HG02973 (cell line): ENCODE measurements around the gene AIP.
"Not testable (repeated sequence)": the region's sequence is repeated elsewhere in the genome, so short reads cannot be mapped to it uniquely, and the experiment has no call there.

ENCODE experiments used
- ATAC-seq: cut with Tn5 transposase; IDR thresholded peaks from one replicate; pipeline ENCODE4 v1.9.1; 2021; ENCODE audit warnings: moderate library complexity; ENCODE audit not compliant: unreplicated experiment

AIP gene

DNA sequence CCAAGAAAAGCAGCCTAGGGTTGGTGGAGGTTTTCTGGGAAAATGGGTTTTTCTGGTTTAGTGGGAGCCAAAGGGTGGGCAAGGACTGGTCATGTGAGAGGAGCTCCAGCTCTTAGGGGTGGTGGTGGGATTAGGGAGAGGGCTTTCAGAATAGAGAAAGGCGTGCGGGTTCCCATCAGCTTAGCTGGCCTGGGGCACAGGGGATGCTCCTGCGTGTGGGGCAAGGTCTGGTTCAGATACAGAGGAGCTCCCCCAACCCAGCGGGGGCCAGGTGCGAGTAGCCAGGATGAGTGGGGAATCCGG lies 14.4 kb upstream of the AIP start:
- peak; percentile 2 for ATAC-seq

DNA sequence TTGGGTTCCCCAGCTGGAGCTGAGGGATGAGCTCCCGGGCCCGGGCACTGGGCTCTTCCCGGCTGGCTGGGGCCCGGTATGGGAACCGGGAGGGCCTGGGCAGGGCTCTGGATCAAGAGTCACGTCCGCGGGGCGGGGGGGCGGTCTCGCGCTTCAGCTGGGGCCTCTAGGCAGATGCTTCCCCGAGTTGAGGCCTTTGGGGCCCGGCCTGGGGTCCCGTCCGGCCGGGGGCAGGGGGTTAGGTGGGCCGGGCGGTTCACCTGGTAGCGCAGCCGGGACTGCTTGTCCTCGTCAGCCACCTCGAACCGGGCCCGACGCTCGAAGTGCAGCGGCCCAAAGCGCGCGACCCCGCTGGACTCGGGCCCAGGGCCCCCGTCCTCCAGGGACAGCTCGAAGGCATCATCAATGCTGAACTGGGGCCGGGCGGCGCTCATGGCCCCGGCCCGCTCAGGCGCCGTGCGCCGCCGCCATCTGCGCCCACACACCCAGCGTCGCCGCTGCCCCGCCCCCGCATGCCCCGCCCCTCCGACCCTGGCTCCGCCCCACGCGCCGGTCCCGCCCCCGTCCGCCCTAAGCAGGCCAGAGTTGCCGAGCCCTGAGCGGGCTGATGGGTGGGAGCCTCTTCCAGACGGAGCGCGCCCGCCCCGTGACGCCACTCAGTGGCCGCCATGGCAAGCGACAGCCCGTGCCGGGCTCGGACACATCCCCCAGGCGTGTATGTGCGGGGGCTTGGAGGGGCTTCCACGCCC lies 13.9 kb upstream of the AIP start, which contains the start of gene TMEM134:
TSS of gene TMEM134 (minus strand) at position 493 of the 749 bp plus-strand sequence. CDS start at position 434, 59 bp downstream.
- peak; percentile 60 for ATAC-seq

DNA sequence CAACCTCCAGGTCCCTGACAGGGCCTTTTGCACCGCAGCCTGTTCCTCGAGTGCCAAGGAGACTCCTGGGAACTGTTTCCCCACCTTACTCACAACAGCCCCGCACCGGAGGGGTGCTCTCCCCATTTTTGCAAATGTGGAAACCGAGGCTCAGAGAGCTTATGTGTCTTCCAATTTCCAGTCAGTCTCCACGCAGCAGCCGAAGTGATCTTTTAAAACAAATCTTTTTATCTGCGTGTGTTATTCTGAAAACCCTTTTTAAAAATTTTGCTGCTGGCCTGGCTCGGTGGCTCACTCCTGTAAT lies 13.4 kb upstream of the AIP start:
- ATAC-seq = no peak

DNA sequence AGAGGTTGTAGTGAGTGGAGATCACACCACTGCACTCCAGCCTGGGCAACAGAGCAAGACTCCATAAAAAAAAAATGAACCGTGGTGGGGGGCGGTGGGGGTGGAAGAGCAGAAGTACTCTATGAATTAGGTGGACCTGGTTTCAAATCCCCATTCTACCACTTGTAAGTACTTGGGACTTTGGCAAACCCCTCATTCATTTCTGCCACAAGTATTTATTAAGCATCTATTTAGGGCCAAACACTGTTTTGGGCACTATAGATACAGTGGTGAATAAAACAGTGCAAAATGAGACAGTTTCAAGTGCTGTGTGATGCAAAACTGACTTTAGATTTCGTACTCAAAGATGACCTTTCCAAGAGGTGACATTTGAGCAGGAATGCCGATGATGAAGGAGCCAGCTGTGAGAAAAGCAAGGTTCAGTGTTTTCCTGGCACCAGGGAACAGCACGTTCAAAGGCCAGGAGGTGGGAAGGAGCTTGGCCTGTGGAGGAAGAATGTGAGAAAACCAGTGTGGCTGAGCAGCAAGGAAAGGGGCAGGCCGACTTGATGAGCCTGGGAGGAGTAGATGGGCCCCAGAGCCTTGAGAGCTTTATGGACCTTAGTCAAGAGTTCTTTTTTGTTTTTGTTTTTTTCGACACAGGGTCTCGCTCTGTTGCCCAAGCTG lies 12.4 kb upstream of the AIP start:
- no peak for ATAC-seq

DNA sequence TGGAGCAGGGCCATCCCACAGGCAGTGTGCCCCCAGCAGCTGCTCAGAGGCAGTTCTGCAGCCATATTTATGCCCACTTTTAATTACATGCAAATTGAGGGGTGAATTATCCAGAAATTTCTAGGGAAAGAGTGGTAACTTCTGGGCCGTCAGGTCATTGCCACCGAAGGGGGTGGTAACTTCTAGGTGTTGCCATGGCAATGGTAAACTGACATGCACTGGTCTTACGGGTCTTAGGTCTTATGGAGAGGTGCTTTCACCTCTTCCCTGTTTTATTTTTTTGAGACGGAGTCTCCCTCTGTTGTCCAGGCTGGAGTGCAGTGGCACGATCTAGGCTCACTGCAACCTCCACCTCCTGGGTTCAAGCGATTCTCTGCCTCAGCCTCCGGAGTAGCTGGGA lies 9.9 kb upstream of the AIP start:
- no peak for ATAC-seq

DNA sequence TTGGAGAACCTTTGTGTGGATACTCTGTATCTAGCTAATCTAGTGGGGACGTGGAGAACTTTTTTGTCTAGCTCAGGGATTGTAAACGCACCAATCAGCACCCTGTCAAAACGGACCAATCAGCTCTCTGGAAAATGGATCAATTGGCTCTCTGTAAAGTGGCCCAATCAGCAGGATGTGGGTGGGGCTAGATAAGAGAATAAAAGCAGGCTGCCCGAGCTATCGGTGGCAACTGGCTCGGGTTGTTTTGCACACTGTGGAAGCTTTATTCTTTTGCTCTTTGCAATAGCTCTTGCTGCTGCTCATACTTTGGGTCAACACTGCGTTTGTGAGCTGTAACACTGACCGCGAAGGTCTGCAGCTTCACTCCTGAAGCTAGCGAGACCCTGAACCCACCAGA lies 6.1 kb upstream of the AIP start:
- not testable (repeated sequence) for ATAC-seq

DNA sequence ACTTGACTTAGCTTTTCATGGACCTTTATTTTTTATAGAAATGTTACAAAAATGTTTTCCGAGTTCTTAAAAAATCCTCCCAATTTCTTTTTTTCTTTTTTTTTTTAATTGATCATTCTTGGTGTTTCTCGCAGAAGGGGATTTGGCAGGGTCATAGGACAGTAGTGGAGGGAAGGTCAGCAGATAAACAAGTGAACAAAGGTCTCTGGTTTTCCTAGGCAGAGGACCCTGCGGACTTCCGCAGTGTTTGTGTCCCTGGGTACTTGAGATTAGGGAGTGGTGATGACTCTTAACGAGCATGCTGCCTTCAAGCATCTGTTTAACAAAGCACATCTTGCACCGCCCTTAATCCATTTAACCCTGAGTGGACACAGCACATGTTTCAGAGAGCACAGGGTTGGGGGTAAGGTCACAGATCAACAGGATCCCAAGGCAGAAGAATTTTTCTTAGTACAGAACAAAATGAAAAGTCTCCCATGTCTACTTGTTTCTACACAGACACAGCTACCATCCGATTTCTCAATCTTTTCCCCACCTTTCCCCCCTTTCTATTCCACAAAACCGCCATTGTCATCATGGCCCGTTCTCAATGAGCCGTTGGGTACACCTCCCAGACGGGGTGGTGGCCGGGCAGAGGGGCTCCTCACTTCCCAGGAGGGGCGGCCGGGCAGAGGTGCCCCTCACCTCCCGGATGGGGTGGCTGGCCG lies 5.3 kb upstream of the AIP start:
- not testable (repeated sequence) for ATAC-seq

DNA sequence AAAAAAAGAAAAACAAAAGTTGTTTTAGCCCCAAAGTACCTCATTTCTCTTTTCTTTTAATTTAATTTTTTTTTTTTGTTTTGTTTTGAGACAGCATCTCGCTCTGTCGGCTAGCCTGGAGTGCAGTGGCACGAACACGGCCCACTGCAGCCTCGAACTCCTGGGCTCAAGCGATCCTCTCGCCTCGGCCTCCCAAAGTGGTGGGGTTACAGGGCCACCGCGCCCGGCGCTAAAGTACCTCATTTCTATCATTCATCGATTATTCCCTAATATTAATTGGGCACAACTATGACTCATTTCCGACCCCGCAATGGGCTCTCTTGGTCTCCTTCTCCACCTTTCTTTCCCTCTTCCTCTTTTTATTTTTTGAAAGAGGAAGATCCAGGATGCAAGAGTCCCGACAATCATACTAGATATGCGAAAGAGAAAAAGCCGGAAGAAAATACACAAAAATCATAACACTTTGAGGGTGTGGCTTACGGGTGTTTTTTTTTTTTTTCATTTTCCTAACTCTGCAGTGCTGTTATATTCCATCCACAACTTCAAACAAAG lies 475 bp upstream of the AIP start:
- no peak for ATAC-seq

DNA sequence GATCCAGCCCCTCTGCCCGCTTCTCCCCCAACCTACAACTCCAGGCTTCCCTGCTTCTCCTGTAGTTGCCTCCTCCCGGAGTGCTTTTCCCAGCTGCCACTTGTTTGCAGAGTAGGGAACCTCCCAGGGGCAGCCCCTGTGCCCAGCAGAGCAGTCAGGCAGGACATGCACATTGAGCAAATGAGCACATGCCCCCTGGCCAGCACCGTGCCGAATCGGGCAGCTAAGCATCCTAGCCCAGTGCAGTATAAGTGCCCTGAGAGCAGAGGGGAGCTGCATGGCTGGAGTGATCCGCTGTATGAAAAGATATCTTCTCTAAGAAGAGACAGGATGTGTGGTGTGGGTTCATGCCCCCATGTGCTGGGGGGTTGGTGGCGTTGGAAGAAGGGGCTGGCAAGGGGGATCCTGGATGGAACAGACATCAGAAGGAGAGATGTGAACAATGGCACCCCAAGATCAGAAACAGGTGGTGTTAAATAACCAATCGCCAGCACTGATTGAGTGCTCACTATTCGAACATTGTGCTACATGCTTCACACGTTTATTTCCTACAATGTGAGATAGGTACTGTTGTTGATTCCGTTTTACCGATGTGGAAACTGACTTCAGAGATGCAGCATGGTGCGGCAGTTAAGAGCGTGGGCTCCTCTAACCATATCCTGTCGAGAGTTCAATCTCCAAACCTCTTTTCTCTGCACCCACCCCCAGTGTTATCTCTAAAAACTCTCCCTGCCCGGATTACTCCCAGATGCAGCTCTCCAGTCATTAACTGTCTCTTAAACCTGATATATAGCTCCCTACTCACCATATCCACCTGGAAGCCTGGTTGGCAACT lies 1.2 kb downstream of the AIP start:
- no peak for ATAC-seq

DNA sequence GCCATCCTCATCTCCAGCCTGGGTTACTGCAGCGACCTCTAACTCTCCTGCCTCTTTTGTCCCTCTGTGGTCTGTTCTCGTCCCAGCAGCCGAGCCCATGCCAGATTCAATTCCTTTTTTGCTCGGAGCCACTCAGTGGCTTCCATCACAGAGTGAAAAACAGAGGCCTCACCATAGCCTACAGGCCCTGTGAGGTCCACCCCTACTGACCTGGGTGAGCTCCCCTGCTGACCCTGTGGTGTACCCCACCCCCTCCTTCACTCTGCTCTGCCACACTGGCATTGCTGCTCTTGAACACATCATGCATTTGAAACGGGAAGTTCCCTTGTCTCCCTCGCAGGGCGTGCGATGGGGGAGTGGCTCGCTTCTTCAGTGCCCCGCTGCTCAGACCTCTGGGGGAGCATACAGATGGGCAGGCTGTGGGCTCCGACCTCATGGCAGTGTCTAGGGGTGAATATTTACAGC lies 2.1 kb downstream of the AIP start:
- no peak for ATAC-seq

DNA sequence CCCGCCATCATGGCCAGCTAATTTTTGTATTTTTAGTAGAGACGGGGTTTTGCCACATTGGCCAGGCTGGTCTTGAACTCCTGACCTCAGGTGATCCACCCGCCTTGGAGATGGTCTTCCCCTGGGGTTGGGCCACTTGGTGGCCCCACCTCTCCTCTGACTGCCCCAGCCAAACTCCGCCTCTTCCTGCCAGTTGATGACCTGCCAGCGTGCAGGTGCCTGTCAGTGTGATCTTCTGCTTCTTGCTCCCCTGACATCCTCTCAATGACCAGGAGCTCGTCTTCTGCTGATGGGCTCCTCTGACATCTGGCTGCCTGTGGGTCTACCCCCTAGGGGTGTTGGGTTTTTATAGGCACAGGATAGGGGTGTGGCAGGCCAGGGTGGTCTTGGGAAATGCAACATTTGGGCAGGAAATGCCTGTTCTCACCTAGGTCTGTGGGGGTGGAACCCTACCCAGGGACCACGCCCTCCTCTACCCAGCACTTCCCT lies 3.1 kb downstream of the AIP start:
- ATAC-seq = not testable (repeated sequence)

DNA sequence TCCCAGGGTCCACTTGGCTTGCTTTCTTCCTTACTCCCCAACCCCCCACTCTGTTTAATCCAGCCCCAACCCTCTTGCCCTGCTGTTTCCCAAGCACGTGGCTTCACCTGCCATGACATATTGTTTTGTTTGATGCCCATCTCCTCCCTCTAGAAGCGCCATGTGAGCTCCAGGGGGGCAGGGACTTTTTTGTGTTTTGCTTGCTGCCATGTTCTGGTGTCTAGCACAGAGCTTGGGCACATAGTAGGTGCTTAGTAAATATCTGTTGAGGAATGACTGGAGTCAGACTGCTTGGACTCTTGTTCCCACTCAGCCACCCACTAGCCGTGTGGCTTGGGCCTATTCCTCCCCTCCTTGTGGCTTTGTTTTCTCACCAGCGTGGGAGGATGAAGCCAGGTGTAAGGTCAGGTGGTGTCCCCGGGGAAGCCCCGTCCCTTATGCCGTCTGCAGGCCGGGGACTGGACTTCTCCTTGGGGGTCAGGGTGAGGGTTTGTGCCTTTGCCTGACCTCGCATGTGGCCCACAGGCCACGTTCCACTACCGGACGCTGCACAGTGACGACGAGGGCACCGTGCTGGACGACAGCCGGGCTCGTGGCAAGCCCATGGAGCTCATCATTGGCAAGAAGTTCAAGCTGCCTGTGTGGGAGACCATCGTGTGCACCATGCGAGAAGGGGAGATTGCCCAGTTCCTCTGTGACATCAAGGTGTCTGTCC lies 3.8 kb downstream of the AIP start:
- ATAC-seq = peak; percentile 18

DNA sequence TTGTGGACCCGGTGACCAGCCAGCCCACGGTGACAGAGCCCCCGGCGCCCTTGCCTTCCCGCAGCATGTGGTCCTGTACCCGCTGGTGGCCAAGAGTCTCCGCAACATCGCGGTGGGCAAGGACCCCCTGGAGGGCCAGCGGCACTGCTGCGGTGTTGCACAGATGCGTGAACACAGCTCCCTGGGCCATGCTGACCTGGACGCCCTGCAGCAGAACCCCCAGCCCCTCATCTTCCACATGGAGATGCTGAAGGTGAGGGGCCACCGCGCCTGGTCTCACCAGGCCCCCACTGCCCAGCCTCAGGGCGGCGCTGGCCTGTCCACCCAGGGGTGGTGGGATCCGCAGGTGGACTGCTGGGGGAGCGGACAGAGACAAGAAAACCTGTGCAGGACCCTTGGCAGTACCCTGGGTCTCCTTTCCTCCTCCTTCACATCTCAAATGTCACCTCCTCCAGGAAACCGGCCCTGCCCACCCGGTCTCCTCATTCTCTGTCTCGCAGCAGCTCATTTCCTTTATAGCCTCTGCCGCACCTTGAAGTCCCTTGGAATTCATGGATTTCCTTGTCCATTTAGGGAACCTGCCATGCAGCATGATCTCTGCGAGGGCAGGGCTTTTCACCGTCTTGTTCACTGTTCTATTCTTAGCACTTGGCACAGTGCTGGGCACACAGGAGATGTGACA lies 6.5 kb downstream of the AIP start:
- ATAC-seq = no peak

DNA sequence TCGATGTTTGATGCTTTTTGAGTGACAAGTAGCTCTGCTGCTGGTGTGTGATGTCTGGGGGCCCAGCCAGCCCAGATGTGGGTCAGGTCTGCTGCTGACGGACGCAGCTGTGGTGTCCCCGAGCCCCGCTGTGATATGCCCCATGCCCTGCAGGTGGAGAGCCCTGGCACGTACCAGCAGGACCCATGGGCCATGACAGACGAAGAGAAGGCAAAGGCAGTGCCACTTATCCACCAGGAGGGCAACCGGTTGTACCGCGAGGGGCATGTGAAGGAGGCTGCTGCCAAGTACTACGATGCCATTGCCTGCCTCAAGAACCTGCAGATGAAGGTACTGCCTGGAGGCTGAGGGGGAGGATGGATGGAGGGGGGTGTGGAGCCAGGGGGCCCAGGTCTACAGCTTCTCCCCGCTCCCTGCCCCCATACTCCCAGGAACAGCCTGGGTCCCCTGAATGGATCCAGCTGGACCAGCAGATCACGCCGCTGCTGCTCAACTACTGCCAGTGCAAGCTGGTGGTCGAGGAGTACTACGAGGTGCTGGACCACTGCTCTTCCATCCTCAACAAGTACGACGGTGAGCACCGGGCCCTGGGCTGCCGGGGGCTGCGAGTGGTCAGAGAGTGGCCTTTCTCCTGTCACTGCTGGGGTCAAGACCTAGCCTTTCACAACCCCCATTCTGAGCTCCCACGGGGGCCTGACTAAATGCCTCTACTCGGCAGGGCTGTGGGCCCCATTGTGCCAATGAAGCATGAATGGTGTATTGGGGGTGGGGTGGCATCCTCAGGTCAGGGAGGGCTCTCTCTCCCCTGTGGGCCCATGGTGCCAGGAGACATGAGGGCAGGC lies 7.3 kb downstream of the AIP start:
- no peak for ATAC-seq

DNA sequence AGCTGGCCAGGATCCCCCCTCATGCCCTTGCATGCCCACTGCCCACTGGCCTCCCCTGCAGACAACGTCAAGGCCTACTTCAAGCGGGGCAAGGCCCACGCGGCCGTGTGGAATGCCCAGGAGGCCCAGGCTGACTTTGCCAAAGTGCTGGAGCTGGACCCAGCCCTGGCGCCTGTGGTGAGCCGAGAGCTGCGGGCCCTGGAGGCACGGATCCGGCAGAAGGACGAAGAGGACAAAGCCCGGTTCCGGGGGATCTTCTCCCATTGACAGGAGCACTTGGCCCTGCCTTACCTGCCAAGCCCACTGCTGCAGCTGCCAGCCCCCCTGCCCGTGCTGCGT lies 7.9 kb downstream of the AIP start:
- ATAC-seq = no peak

DNA sequence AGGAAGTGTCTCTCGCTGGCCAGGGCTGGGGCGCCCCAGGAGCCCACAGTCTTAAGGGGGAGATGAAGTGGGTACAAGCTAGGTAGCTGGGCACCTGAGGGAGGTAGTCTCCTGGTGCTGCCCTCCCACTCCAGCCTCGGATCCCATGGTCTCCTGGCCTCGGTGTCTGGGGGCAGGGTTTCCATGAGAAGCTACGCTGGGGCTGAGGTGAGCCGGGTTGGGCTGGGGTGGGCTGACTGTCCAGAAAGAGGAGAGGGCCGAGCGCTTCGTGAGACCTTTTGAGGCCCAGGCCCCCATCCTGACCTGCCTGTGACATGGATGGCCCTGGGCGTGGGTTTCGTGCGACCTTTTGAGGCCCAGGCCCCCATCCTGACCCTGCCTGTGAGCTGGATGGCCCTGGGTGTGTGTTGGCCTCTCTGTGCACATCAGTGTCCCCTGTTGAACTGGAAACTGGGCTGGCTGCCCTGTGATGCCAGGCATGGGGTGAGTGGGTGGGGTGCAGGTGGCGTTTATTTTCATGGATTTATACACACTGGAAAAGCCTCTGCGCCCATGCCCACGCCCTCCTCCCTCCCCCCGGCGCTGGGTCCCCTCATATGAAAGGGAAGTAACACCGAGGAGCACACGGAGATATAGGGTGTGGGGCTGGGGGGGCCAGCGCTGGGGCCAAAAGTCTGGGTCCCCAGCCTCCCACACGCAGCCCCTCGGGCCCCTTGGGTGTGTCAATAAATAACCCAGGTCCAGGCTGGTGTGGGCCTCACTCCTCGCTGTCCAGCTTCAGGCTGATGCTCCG lies 8.6 kb downstream of the AIP start:
- no peak for ATAC-seq

DNA sequence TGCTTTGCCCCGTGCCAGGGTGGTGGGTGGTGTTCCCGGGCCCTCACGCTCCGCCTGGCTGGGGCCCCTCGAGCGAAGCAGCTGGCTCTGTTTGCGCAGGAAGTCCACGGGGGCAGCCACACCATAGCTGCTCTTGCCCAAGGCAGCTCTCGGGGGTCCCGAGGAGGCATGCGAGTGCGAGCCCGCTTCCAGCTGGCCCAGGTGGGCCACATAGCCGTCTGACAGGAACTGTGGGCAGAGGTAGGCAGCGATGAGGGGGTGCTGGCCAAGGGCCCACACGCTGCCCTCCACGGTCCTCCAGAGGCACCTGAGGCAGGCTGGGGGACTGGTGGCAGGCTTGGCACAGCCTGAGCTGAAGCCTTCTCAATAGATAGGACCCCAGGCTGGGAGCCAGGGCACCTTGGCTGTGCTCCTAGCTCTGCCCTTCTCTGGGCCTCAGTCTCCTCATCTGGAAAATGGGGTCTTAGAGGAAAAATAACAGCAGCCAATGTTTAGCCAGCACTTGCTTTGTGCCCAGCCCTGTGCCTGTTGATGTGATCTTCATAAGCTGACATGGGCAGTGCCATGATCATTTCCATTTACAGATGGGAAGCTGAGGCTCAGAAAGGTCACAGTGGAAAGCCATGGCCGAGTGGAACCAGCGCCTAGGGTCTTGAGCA lies 9.4 kb downstream of the AIP start:
- ATAC-seq = no peak
